Endothelial cell of umbilical vein (primary cell): ENCODE data around the gene ZNF143. TPM values are rescaled to one million over a fixed set of nuclear protein-coding genes. Genes with fewer than 3 reads are reported as not detected.

Experiments
- BruUV-seq: library from RNA; stranded (reverse); fragments of 400-500 nt; replicated peaks from 2 replicates; lab custom pipeline; 2021; lab: Mats Ljungman, UMichigan
- CTCF ChIA-PET: fragments of 300-600, 350-600 bp; sonication (Branson Sonifier 250); formaldehyde crosslinking; loops from one replicate; lab custom pipeline; 2021; ENCODE audit warnings: antibody characterized with exemption, inconsistent platforms; lab: Charles Lee
- POLR2A ChIA-PET: fragments of 300-600, 350-600 bp; sonication (Branson Sonifier 250); formaldehyde crosslinking; loops from one replicate; lab custom pipeline; 2021; ENCODE audit warnings: antibody characterized with exemption, inconsistent platforms; lab: Charles Lee
- DNase-seq: peaks from one replicate; pipeline ENCODE4 v3.0.0-alpha.2; 2011; ENCODE audit warnings: low read depth, low spot score
- FAIRE-seq: peaks from 2 replicates; lab custom pipeline; 2011; peaks lifted over from hg19 to GRCh38; lab: Jason Lieb, UNC
- H2AFZ ChIP-seq: 2 replicates; pipeline ENCODE4 v1.6.0; 2012; ENCODE audit warnings: low read depth, low read length, control low read depth, inconsistent platforms
- H3K27ac ChIP-seq: 2 replicates; pipeline ENCODE4 v1.5.1; 2011; ENCODE audit warnings: low read depth, mild to moderate bottlenecking, control low read depth, low read length, moderate library complexity; ENCODE audit not compliant: insufficient read depth
- H3K27me3 ChIP-seq, 2 experiments: 2 replicates each; pipeline versions ENCODE4 v1.6.0 to v1.6.1; 2011; ENCODE audit warnings: low read length in 2 of 2, mixed read lengths in 1 of 2; ENCODE audit not compliant: control insufficient read depth in 2 of 2, insufficient read depth in 2 of 2
- H3K36me3 ChIP-seq, 2 experiments: 2 replicates in 1 of 2; 3 replicates in 1 of 2; pipeline ENCODE4 v1.5.1; 2011; ENCODE audit warnings: low read length in 2 of 2, mild to moderate bottlenecking in 1 of 2, moderate library complexity in 1 of 2; ENCODE audit not compliant: control insufficient read depth in 2 of 2, insufficient read depth in 2 of 2; ENCODE audit errors: extremely low read depth in 1 of 2
- H3K4me1 ChIP-seq: 3 replicates; pipeline ENCODE4 v1.5.1; 2011; ENCODE audit warnings: mild to moderate bottlenecking, low read length; ENCODE audit not compliant: control insufficient read depth, insufficient read depth; ENCODE audit errors: extremely low read depth
- H3K4me2 ChIP-seq: 2 replicates; pipeline ENCODE4 v1.6.1; 2011; ENCODE audit warnings: low read length, control low read depth, mixed read lengths; ENCODE audit not compliant: insufficient read depth
- H3K4me3 ChIP-seq, 3 experiments: fragments of 200-600 bp in 1 of 3; sonication (generic), shearing (Covaris generic) in 1 of 3; replicated peaks in 1 of 3; 2 replicates each; pipeline ENCODE4 v1.5.1; 2011 to 2016; ENCODE audit warnings: control low read depth in 3 of 3, low read length in 3 of 3, mild to moderate bottlenecking in 2 of 3, inconsistent platforms in 1 of 3, low read depth in 1 of 3, moderate library complexity in 1 of 3; ENCODE audit not compliant: insufficient read depth in 1 of 3
- H3K79me2 ChIP-seq: 2 replicates; pipeline ENCODE4 v1.6.0; 2012; ENCODE audit warnings: low read length, inconsistent platforms; ENCODE audit not compliant: control insufficient read depth, insufficient read depth
- H3K9ac ChIP-seq: replicated peaks from 2 replicates; pipeline ENCODE3; 2011; ENCODE audit warnings: low read length, control low read depth; ENCODE audit not compliant: insufficient read depth; ENCODE audit errors: extremely low read depth
- H3K9me1 ChIP-seq: replicated peaks from 3 replicates; pipeline ENCODE4 v1.6.0; 2011; ENCODE audit warnings: mild to moderate bottlenecking, low read length; ENCODE audit not compliant: control insufficient read depth, insufficient read depth; ENCODE audit errors: extremely low read depth
- H3K9me3 ChIP-seq: replicated peaks from 2 replicates; pipeline ENCODE4 v1.5.1; 2012; ENCODE audit warnings: low read length, inconsistent platforms; ENCODE audit not compliant: control insufficient read depth, insufficient read depth
- H4K20me1 ChIP-seq: replicated peaks from 2 replicates; pipeline ENCODE3; 2011; ENCODE audit warnings: mild to moderate bottlenecking, low read length; ENCODE audit not compliant: control insufficient read depth, insufficient read depth; ENCODE audit errors: extremely low read depth
- EZH2 ChIP-seq: IDR thresholded peaks from 2 replicates; pipeline ENCODE4 v1.6.1; 2012; ENCODE audit warnings: borderline replicate concordance, low read depth, mild to moderate bottlenecking, moderate library complexity, low read length, inconsistent platforms; ENCODE audit not compliant: severe bottlenecking
- FOS ChIP-seq: IDR thresholded peaks from 2 replicates; pipeline ENCODE4 v1.6.1; 2011; ENCODE audit warnings: mild to moderate bottlenecking, low read length, moderate library complexity, borderline replicate concordance; ENCODE audit not compliant: insufficient read depth
- GATA2 ChIP-seq: IDR thresholded peaks from 2 replicates; pipeline ENCODE4 v1.7.0; 2011; ENCODE audit warnings: low read depth, mild to moderate bottlenecking, moderate library complexity, mixed read lengths, low read length; ENCODE audit not compliant: insufficient read length, insufficient read depth
- JUN ChIP-seq: IDR thresholded peaks from 2 replicates; pipeline ENCODE4 v1.6.1; 2011; ENCODE audit warnings: borderline replicate concordance, low read depth; ENCODE audit not compliant: insufficient read length, insufficient read depth
- MYC ChIP-seq: IDR thresholded peaks from one replicate; pipeline ENCODE4 v1.6.1; 2011; ENCODE audit warnings: mild to moderate bottlenecking, low read depth, low read length
- POLR2A ChIP-seq: IDR thresholded peaks from 2 replicates; pipeline ENCODE4 v1.6.1; 2012; ENCODE audit warnings: low read depth, mild to moderate bottlenecking, control low read depth, low read length
- POLR2AphosphoS5 ChIP-seq: IDR thresholded peaks from 2 replicates; pipeline ENCODE4 v1.6.1; 2012; ENCODE audit warnings: low read depth, mild to moderate bottlenecking, control low read depth, low read length, moderate library complexity; ENCODE audit not compliant: insufficient read depth
- dilution Hi-C: fragments of 300-500 bp; cut with MboI; formaldehyde crosslinking; loops from one replicate; pipeline ENCODE4 v1.15.0; 2019; ENCODE audit warnings: low sequenced_read_pairs; ENCODE audit not compliant: extremely low pct_ligation_motif_present
- intact Hi-C: fragments of 100-400 bp; cut with micrococcal nuclease; formaldehyde crosslinking; loops from one replicate; pipeline ENCODE4 v1.10.0; 2022
- polyA plus RNA-seq, 4 experiments: library from polyadenylated mRNA; depleted of rRNA in 3 of 4; stranded (reverse) in 3 of 4; unstranded in 1 of 4; fragments of >200 nt; gene quantifications; 2 replicates each; pipeline versions ENCODE4 v1.2.1 to v1.2.3, GENCODE V29; 2011 to 2012; ENCODE audit warnings: missing spikeins in 1 of 4
- total RNA-seq: library from RNA; stranded (reverse); gene quantifications from 2 replicates; pipeline ENCODE4 v1.2.3, GENCODE V29; 2021
- TF ChIP-seq, protein P1 (sequence below), 2 donors: IDR thresholded peaks; 1 replicate in 1 of 2; 2 replicates in 1 of 2; pipeline ENCODE4 v1.5.1; 2011; ENCODE audit warnings: low read length in 2 of 2, mild to moderate bottlenecking in 2 of 2, moderate library complexity in 2 of 2, control low read depth in 1 of 2, inconsistent platforms in 1 of 2, low read depth in 1 of 2; ENCODE audit not compliant: insufficient read depth in 1 of 2; ENCODE audit errors: extremely low read depth in 1 of 2
- TF ChIP-seq, protein P2 (sequence below): IDR thresholded peaks from 2 replicates; pipeline ENCODE4 v1.6.1; 2011; ENCODE audit not compliant: insufficient read depth, insufficient read length

ZNF143 gene
- total and polyA plus RNA-seq, 2 donors (not counting 3 experiments of a cell fraction or from before 2014, with no cell fraction given), result 19.0 to 29.8 TPM

DNA sequence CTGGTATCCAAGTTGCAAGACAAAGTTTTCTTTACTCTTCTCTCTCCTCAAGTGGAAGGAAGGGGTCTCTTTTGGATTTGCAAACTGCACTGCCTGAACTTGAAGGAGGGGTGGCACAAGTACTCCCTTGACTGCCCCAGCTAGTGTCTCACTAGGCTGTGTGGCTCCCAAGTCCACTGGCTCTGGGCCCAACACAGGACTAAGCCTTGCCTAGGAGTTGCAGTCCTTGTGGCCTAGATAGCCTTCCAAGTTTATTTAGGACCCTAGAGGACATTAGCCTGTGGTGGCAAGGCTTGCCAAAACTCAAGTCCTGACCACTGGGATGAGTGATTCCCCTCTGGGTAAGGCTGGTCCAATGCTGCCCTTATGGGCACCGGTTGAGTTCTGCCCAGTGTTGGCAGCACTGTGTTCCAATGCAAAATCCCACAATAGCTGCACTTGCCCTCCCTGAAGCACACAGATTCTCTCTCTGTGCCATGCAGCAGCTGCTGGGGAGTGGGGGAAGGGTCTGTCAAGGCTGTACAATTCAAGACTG lies 102.5 kb downstream of the ZNF143 start:
- Histone ChIP-seq H4K20me1 (no peaks in the 10 kb centered on the region), H3K9me3 (no peaks in the 10 kb centered on the region), H3K4me3 (no peak overlapping the region), H3K36me3 (no peaks in the 10 kb centered on the region), H2AFZ (no peak overlapping the region), H3K79me2 (no peaks in the 10 kb centered on the region), H3K4me1 (peaks cover 19% of the 10 kb centered on the region), H3K9ac (no peak overlapping the region), H3K27ac (no peak overlapping the region), H3K27me3 (no peaks in the 10 kb centered on the region), H3K4me2 (no peak overlapping the region), H3K9me1 (no peaks in the 10 kb centered on the region)
- FAIRE-seq (no peak), DNase-seq (no peak)
- dilution Hi-C loops (no loop called here), intact Hi-C loops (no loop called here)
- POLR2A ChIA-PET, result no interaction called here
- no peak for TF ChIP-seq JUN
- no peak for TF ChIP-seq POLR2AphosphoS5
- no peak for TF ChIP-seq POLR2A
- no peak for TF ChIP-seq GATA2
- no peak for TF ChIP-seq EZH2
- TF ChIP-seq, protein P1, sequence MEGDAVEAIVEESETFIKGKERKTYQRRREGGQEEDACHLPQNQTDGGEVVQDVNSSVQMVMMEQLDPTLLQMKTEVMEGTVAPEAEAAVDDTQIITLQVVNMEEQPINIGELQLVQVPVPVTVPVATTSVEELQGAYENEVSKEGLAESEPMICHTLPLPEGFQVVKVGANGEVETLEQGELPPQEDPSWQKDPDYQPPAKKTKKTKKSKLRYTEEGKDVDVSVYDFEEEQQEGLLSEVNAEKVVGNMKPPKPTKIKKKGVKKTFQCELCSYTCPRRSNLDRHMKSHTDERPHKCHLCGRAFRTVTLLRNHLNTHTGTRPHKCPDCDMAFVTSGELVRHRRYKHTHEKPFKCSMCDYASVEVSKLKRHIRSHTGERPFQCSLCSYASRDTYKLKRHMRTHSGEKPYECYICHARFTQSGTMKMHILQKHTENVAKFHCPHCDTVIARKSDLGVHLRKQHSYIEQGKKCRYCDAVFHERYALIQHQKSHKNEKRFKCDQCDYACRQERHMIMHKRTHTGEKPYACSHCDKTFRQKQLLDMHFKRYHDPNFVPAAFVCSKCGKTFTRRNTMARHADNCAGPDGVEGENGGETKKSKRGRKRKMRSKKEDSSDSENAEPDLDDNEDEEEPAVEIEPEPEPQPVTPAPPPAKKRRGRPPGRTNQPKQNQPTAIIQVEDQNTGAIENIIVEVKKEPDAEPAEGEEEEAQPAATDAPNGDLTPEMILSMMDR (IDR thresholded peaks at IDR 0.05; ENCODE audit: extremely low read depth in 1 of 2, insufficient read depth in 1 of 2, low read depth in 1 of 2, low read length in 2 of 2), result no peak
- TF ChIP-seq MYC, result no peak
- TF ChIP-seq, protein P2, sequence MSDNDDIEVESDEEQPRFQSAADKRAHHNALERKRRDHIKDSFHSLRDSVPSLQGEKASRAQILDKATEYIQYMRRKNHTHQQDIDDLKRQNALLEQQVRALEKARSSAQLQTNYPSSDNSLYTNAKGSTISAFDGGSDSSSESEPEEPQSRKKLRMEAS, result no peak
- TF ChIP-seq FOS, result no peak
- CTCF ChIA-PET, result interaction anchor here (0.7 to 1.8 kb wide), 2 partner anchors 11 to 28 kb away, joined by 3 to 6 read pairs; partner anchors contain the start of gene WEE1
- BruUV-seq, result no TSS peak
